HCT116 (cell line): ENCODE data around the gene FCGR3A. TPM values are rescaled to one million over a fixed set of nuclear protein-coding genes. Genes with fewer than 3 reads are reported as not detected.
"Not testable (repeated sequence)": the region's sequence is repeated elsewhere in the genome, so short reads cannot be mapped to it uniquely, and the experiment has no call there.

Source experiments
- ATAC-seq: fragments of 200-7000 bp; cut with Tn5 transposase; 2 replicates; pipeline ENCODE4 v1.9.1; 2020; ENCODE audit warnings: mild to moderate bottlenecking, moderate library complexity
- BruUV-seq: library from RNA; stranded (reverse); fragments of 400-500 nt; replicated peaks from 2 replicates; lab custom pipeline; 2021; lab: Mats Ljungman, UMichigan
- CTCF ChIA-PET: fragments of 300-600 bp; sonication (Branson Sonifier 250); formaldehyde crosslinking; loops from one replicate; lab custom pipeline; 2021; ENCODE audit warnings: antibody characterized with exemption; lab: Charles Lee
- POLR2A ChIA-PET: fragments of 300-600, 350-600 bp; sonication (Branson Sonifier 250); formaldehyde crosslinking; loops from one replicate; lab custom pipeline; 2021; ENCODE audit warnings: antibody characterized with exemption; lab: Charles Lee
- RAD21 ChIA-PET, 2 experiments: fragments of 300-600 bp; sonication (Branson Sonifier 250); formaldehyde crosslinking; loops; one replicate each; lab custom pipeline; 2023; ENCODE audit warnings: low total read pairs in 2 of 2; ENCODE audit not compliant: uncharacterized antibody in 2 of 2, unreplicated experiment in 2 of 2, low non-redundant PET in 1 of 2; lab: Charles Lee
- DNase-seq: peaks from one replicate; pipeline ENCODE4 v3.0.0-alpha.2; 2010; ENCODE audit warnings: low read depth, low spot score
- H2AFZ ChIP-seq: fragments of 200-600 bp; shearing (Covaris generic), sonication (generic); 2 replicates; pipeline ENCODE4 v1.6.1; 2017; ENCODE audit warnings: low read depth, mixed run types, mixed read lengths, antibody characterized with exemption, low read length; ENCODE audit not compliant: poor library complexity, severe bottlenecking
- H3K27ac ChIP-seq: 2 replicates; pipeline ENCODE4 v1.5.1; 2012; ENCODE audit warnings: low read depth, low read length
- H3K27me3 ChIP-seq: fragments of 200-600 bp; sonication (generic); 2 replicates; pipeline ENCODE4 v1.6.1; 2016; ENCODE audit warnings: mixed run types, low read length, mixed read lengths; ENCODE audit not compliant: insufficient read depth
- H3K36me3 ChIP-seq, 2 experiments: fragments of 200-500 bp in 1 of 2; fragments of 200-600 bp in 1 of 2; sonication (Bioruptor generic) in 1 of 2; sonication (generic) in 1 of 2; 2 replicates each; pipeline versions ENCODE4 v1.5.1 to v1.6.1; 2014 to 2016; ENCODE audit warnings: low read length in 2 of 2, inconsistent platforms in 1 of 2, mixed read lengths in 1 of 2, mixed run types in 1 of 2; ENCODE audit not compliant: insufficient read depth in 2 of 2, control insufficient read depth in 1 of 2
- H3K4me1 ChIP-seq, 2 experiments: fragments of 200-600 bp in 1 of 2; sonication (generic) in 1 of 2; 2 replicates each; pipeline versions ENCODE4 v1.5.1 to v1.6.1; 2012 to 2017; ENCODE audit warnings: low read length in 2 of 2, inconsistent platforms in 1 of 2, mild to moderate bottlenecking in 1 of 2, mixed read lengths in 1 of 2, mixed run types in 1 of 2, moderate library complexity in 1 of 2; ENCODE audit not compliant: insufficient read depth in 2 of 2, control insufficient read depth in 1 of 2
- H3K4me2 ChIP-seq: fragments of 200-600 bp; sonication (generic); 2 replicates; pipeline ENCODE4 v1.6.1; 2017; ENCODE audit warnings: mixed run types, low read length, mixed read lengths
- H3K4me3 ChIP-seq, 2 experiments: fragments of 200-600 bp in 1 of 2; sonication (generic) in 1 of 2; replicated peaks in 1 of 2; 2 replicates each; pipeline ENCODE4 v1.5.1; 2011 to 2016; ENCODE audit warnings: low read length in 2 of 2, control low read depth in 1 of 2, low read depth in 1 of 2, mild to moderate bottlenecking in 1 of 2, mixed read lengths in 1 of 2, mixed run types in 1 of 2
- H3K79me2 ChIP-seq: fragments of 200-600 bp; sonication (generic); 2 replicates; pipeline ENCODE4 v1.6.1; 2017; ENCODE audit warnings: mild to moderate bottlenecking, mixed run types, low read length, moderate library complexity, mixed read lengths; ENCODE audit not compliant: insufficient read depth
- H3K9ac ChIP-seq: fragments of 200-600 bp; sonication (generic); 2 replicates; pipeline ENCODE4 v1.6.1; 2016; ENCODE audit warnings: low read length, mixed read lengths
- H3K9me2 ChIP-seq: fragments of 200-600 bp; sonication (generic), shearing (Covaris generic); 2 replicates; pipeline ENCODE4 v1.6.1; 2017; ENCODE audit warnings: mixed run types, mild to moderate bottlenecking, moderate library complexity; ENCODE audit not compliant: insufficient read depth
- H3K9me3 ChIP-seq, 2 experiments: fragments of 200-500 bp in 1 of 2; fragments of 200-600 bp in 1 of 2; sonication (Bioruptor generic) in 1 of 2; sonication (generic) in 1 of 2; 2 replicates each; pipeline ENCODE4 v1.6.1; 2014 to 2017; ENCODE audit warnings: low read length in 2 of 2, mixed read lengths in 2 of 2, inconsistent platforms in 1 of 2, low read depth in 1 of 2, mild to moderate bottlenecking in 1 of 2, mixed run types in 1 of 2, moderate library complexity in 1 of 2; ENCODE audit not compliant: control insufficient read depth in 1 of 2, insufficient read depth in 1 of 2
- H4K20me1 ChIP-seq: fragments of 200-600 bp; sonication (generic), shearing (Covaris generic); 2 replicates; pipeline ENCODE4 v1.6.1; 2017; ENCODE audit warnings: mixed run types, mild to moderate bottlenecking, moderate library complexity; ENCODE audit not compliant: insufficient read depth
- CBX3 ChIP-seq: IDR thresholded peaks from 2 replicates; pipeline ENCODE4 v1.6.1; 2012; ENCODE audit warnings: low read depth
- MAX ChIP-seq: IDR thresholded peaks from 2 replicates; pipeline ENCODE4 v1.6.1; 2012
- YY1 ChIP-seq: IDR thresholded peaks from 2 replicates; pipeline ENCODE4 v1.6.1; 2011; ENCODE audit warnings: low read length, low read depth, moderate library complexity, mild to moderate bottlenecking; ENCODE audit not compliant: insufficient replicate concordance; ENCODE audit errors: extremely low read depth
- intact Hi-C: fragments of 100-400 bp; cut with micrococcal nuclease; formaldehyde crosslinking; loops from 2 replicates; pipeline ENCODE4 v1.10.0; 2022
- total RNA-seq: library from RNA; stranded (reverse); gene quantifications from one replicate; pipeline ENCODE4 v1.2.1, GENCODE V29; 2021; ENCODE audit not compliant: unreplicated experiment
- TF ChIP-seq, protein P1 (sequence below): IDR thresholded peaks from 2 replicates; pipeline ENCODE4 v1.6.1; 2012

Gene FCGR3A
- total RNA-seq, 1 experiment from 2014 or later: 0.17 TPM

GRCh38 chr1:161523817-161524741 lies 25.5 kb downstream of the FCGR3A start, which contains the start of gene HSPA6:
Gene HSPA6, plus strand, starts transcription at chr1:161524540. Its CDS starts 119 bp downstream, at chr1:161524659.
- H3K27me3 ChIP-seq, BruUV-seq, H3K9me2 ChIP-seq, H4K20me1 ChIP-seq, H3K4me1 ChIP-seq, intact Hi-C loops: not testable (repeated sequence)
- peak within 1 kb of the TSS; percentile 51 for H3K27ac ChIP-seq
- peak; percentile 61 for DNase-seq
- peak within 1 kb of the TSS; percentile 80 for H3K4me2 ChIP-seq
- peak; percentile 80 for ATAC-seq
- peak within 1 kb of the TSS; percentile 38 for H3K9ac ChIP-seq
- H3K4me3 ChIP-seq: peak within 1 kb of the TSS; percentile 37 to 51
- TF ChIP-seq, protein P1, sequence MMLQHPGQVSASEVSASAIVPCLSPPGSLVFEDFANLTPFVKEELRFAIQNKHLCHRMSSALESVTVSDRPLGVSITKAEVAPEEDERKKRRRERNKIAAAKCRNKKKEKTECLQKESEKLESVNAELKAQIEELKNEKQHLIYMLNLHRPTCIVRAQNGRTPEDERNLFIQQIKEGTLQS: peak; percentile 98
- TF ChIP-seq YY1: peak; percentile 9
- peak; percentile 25; the same call in 1 of the 2 replicates for TF ChIP-seq MAX
- peak; percentile 73; the same call in 1 of the 2 replicates for TF ChIP-seq CBX3
- TF ChIP-seq, all 23 proteins: peak for 4; not testable (repeated sequence) for 19
- H3K79me2 ChIP-seq, CTCF ChIA-PET, H3K36me3 ChIP-seq, H3K9me3 ChIP-seq, POLR2A ChIA-PET, RAD21 ChIA-PET: not testable (repeated sequence)
- H2AFZ ChIP-seq: peak within 1 kb of the TSS; percentile 98

GRCh38 chr1:161523041-161523816 lies 26.4 kb downstream of the FCGR3A start:
- H3K36me3 ChIP-seq, H3K27ac ChIP-seq, H3K4me1 ChIP-seq, POLR2A ChIA-PET, intact Hi-C loops, H3K9ac ChIP-seq, H3K27me3 ChIP-seq, BruUV-seq, H2AFZ ChIP-seq, RAD21 ChIA-PET, H4K20me1 ChIP-seq, H3K4me3 ChIP-seq, H3K79me2 ChIP-seq, DNase-seq, H3K9me3 ChIP-seq, H3K9me2 ChIP-seq, CTCF ChIA-PET: not testable (repeated sequence)
- peak; percentile 43 for ATAC-seq
- H3K4me2 ChIP-seq: peak overlapping the region; percentile 80

- H3K9me3 ChIP-seq, H4K20me1 ChIP-seq, H3K27ac ChIP-seq, intact Hi-C loops, DNase-seq, H3K36me3 ChIP-seq, ATAC-seq, H3K9ac ChIP-seq, H3K27me3 ChIP-seq, H3K4me1 ChIP-seq, BruUV-seq, CTCF ChIA-PET, RAD21 ChIA-PET, H3K4me3 ChIP-seq, H3K9me2 ChIP-seq, POLR2A ChIA-PET, H3K4me2 ChIP-seq, H3K79me2 ChIP-seq, H2AFZ ChIP-seq: not testable (repeated sequence)
These were observed 35.7 kb downstream of the FCGR3A start for GRCh38 chr1:161513953-161514352.
